Stimulated activated CD4-positive, alpha-beta T cell treated with anti-CD3 and anti-CD28 coated beads, Interleukin-15, amount 100 ng/mL, for 1 hour (primary cell): ENCODE data around the gene SLC12A2.
A peak's percentile ranks its signal among the peaks of the same experiment; 100 is the strongest.

Experiments used
- DNase-seq, 2 donors: peaks; one replicate each; pipeline ENCODE4 v3.0.0-alpha.2; 2020; ENCODE audit warnings: low read depth in 1 of 2, low spot score in 1 of 2

SLC12A2 gene

GRCh38 chr5:128083033-128083810 lies at the start of gene SLC12A2:
Gene SLC12A2, plus strand, starts transcription at chr5:128083766. Its CDS starts 189 bp downstream, at chr5:128083955.
- DNase-seq = peak; percentile 78 to 80

- no peak for DNase-seq
These were observed 47.9 kb upstream of the SLC12A2 start for GRCh38 chr5:128035689-128036088.

GRCh38 chr5:128036950-128037349 lies 46.6 kb upstream of the SLC12A2 start:
- no peak for DNase-seq

- no peak for DNase-seq
These were observed 44.9 kb upstream of the SLC12A2 start for GRCh38 chr5:128038643-128039042.

- DNase-seq = no peak
These were observed 42.6 kb upstream of the SLC12A2 start for GRCh38 chr5:128040927-128041326.

GRCh38 chr5:128052780-128053179 lies 30.8 kb upstream of the SLC12A2 start:
- DNase-seq = no peak

GRCh38 chr5:128053291-128053954 lies 30.1 kb upstream of the SLC12A2 start:
- DNase-seq = no peak

GRCh38 chr5:128060644-128061385 lies 22.8 kb upstream of the SLC12A2 start:
- DNase-seq = no peak

GRCh38 chr5:128062172-128062746 lies 21.3 kb upstream of the SLC12A2 start:
- no peak for DNase-seq

- no peak for DNase-seq
These were observed 9.4 kb upstream of the SLC12A2 start for GRCh38 chr5:128074171-128074570.

- no peak for DNase-seq
These were observed 8.6 kb upstream of the SLC12A2 start for GRCh38 chr5:128074953-128075352.

GRCh38 chr5:128077526-128077925 lies 6.0 kb upstream of the SLC12A2 start:
- DNase-seq = no peak

- DNase-seq = no peak
These were observed 2.3 kb upstream of the SLC12A2 start for GRCh38 chr5:128081111-128081851.

- DNase-seq = no peak
These were observed 974 bp upstream of the SLC12A2 start for GRCh38 chr5:128082551-128083032.

- no peak for DNase-seq
These were observed 253 bp downstream of the SLC12A2 start for GRCh38 chr5:128083811-128084227.

GRCh38 chr5:128084228-128085167 lies 932 bp downstream of the SLC12A2 start:
- peak; percentile 12 to 25 for DNase-seq

- DNase-seq = no peak
These were observed 1.8 kb downstream of the SLC12A2 start for GRCh38 chr5:128085413-128085812.

GRCh38 chr5:128091579-128091978 lies 8.0 kb downstream of the SLC12A2 start:
- DNase-seq = no peak

- no peak for DNase-seq
These were observed 8.6 kb downstream of the SLC12A2 start for GRCh38 chr5:128092144-128092543.

- DNase-seq = no peak
These were observed 9.8 kb downstream of the SLC12A2 start for GRCh38 chr5:128093368-128093767.
